Mesendoderm (in vitro differentiated cells): Measurements from ENCODE around the gene AMFR.

Experiments
- DNase-seq: peaks from one replicate; pipeline ENCODE4 v3.0.0; 2013
- H2AK5ac ChIP-seq: 2 replicates; pipeline ENCODE4 v1.6.1; 2013; ENCODE audit warnings: low read length, inconsistent platforms
- H2BK120ac ChIP-seq: 2 replicates; pipeline ENCODE4 v1.6.1; 2013; ENCODE audit warnings: low read depth, mild to moderate bottlenecking, low read length, moderate library complexity, mixed read lengths
- H2BK15ac ChIP-seq: replicated peaks from 2 replicates; pipeline ENCODE4 v1.6.1; 2013; ENCODE audit warnings: low read depth, mild to moderate bottlenecking, moderate library complexity
- H2BK5ac ChIP-seq: 2 replicates; pipeline ENCODE4 v1.6.1; 2013; ENCODE audit warnings: low read length, inconsistent platforms
- H3K18ac ChIP-seq: 2 replicates; pipeline ENCODE4 v1.6.1; 2013; ENCODE audit warnings: mild to moderate bottlenecking, low read length, mixed read lengths
- H3K23ac ChIP-seq: one replicate; pipeline ENCODE4 v1.6.1; 2013; ENCODE audit warnings: low read length
- H3K27ac ChIP-seq: 2 replicates; pipeline ENCODE4 v1.5.1; 2013; ENCODE audit warnings: low read depth, mild to moderate bottlenecking, inconsistent platforms, low read length, moderate library complexity
- H3K27me3 ChIP-seq: 2 replicates; pipeline ENCODE4 v1.6.1; 2013; ENCODE audit warnings: low read length, control low read depth, mild to moderate bottlenecking, inconsistent platforms; ENCODE audit not compliant: insufficient read depth, poor library complexity
- H3K36me3 ChIP-seq: 2 replicates; pipeline ENCODE4 v1.6.1; 2013; ENCODE audit warnings: low read length, inconsistent platforms; ENCODE audit not compliant: control insufficient read depth, insufficient read depth
- H3K4ac ChIP-seq: one replicate; pipeline ENCODE4 v1.6.1; 2013; ENCODE audit warnings: low read depth, mild to moderate bottlenecking, low read length, moderate library complexity
- H3K4me1 ChIP-seq: 2 replicates; pipeline ENCODE4 v1.6.1; 2013; ENCODE audit warnings: low read depth, low read length, inconsistent platforms; ENCODE audit not compliant: control insufficient read depth
- H3K4me2 ChIP-seq: 2 replicates; pipeline ENCODE4 v1.6.1; 2013; ENCODE audit warnings: low read length
- H3K4me3 ChIP-seq: 2 replicates; pipeline ENCODE4 v1.5.1; 2013; ENCODE audit warnings: mild to moderate bottlenecking, low read length
- H3K56ac ChIP-seq: one replicate; pipeline ENCODE4 v1.6.1; 2013; ENCODE audit warnings: low read length
- H3K79me1 ChIP-seq: 2 replicates; pipeline ENCODE4 v1.6.1; 2013; ENCODE audit warnings: low read length, inconsistent platforms
- H3K79me2 ChIP-seq: 2 replicates; pipeline ENCODE4 v1.6.1; 2013; ENCODE audit warnings: mild to moderate bottlenecking, low read length; ENCODE audit not compliant: control insufficient read depth, insufficient read depth
- H3K9ac ChIP-seq: 2 replicates; pipeline ENCODE4 v1.6.1; 2013; ENCODE audit warnings: low read length, inconsistent platforms
- H4K5ac ChIP-seq: one replicate; pipeline ENCODE4 v1.6.1; 2013; ENCODE audit warnings: low read length
- H4K8ac ChIP-seq: one replicate; pipeline ENCODE4 v1.6.1; 2013; ENCODE audit warnings: low read depth, mild to moderate bottlenecking, control low read depth, low read length, moderate library complexity
- WGBS: extraction: QIAGEN DNeasy Blood & Tissue Kit; methylation state at CpG from one replicate; pipeline ENCODE4 v1.1.7; 2013; ENCODE audit warnings: low lambda C conversion rate, missing lambda C conversion rate; ENCODE audit not compliant: insufficient coverage; ENCODE audit errors: extremely low coverage; 5-methylcytosine and 5-hydroxymethylcytosine counted together

Gene AMFR

GRCh38 chr16:56351481-56351880, 73.9 kb downstream of the AMFR start:
- Histone ChIP-seq H2AK5ac (no peak overlapping the region), H3K56ac (no peak overlapping the region), H3K18ac (no peak overlapping the region), H3K36me3 (no peaks in the 10 kb centered on the region), H3K9ac (no peak overlapping the region), H3K27me3 (no peaks in the 10 kb centered on the region), H4K5ac (no peak overlapping the region), H3K23ac (no peak overlapping the region), H3K79me2 (no peaks in the 10 kb centered on the region), H3K4me1 (peaks cover 4% of the 10 kb centered on the region), H3K4ac (no peak overlapping the region), H3K27ac (no peak overlapping the region), H2BK15ac (no peak overlapping the region), H2BK120ac (no peak overlapping the region), H2BK5ac (no peak overlapping the region), H3K79me1 (no peaks in the 10 kb centered on the region), H3K4me3 (no peak overlapping the region), H4K8ac (no peak overlapping the region), H3K4me2 (no peak overlapping the region)
- DNase-seq: no peak
- WGBS: no CpG with 5 or more reads among the region's 6 CpGs

DNA sequence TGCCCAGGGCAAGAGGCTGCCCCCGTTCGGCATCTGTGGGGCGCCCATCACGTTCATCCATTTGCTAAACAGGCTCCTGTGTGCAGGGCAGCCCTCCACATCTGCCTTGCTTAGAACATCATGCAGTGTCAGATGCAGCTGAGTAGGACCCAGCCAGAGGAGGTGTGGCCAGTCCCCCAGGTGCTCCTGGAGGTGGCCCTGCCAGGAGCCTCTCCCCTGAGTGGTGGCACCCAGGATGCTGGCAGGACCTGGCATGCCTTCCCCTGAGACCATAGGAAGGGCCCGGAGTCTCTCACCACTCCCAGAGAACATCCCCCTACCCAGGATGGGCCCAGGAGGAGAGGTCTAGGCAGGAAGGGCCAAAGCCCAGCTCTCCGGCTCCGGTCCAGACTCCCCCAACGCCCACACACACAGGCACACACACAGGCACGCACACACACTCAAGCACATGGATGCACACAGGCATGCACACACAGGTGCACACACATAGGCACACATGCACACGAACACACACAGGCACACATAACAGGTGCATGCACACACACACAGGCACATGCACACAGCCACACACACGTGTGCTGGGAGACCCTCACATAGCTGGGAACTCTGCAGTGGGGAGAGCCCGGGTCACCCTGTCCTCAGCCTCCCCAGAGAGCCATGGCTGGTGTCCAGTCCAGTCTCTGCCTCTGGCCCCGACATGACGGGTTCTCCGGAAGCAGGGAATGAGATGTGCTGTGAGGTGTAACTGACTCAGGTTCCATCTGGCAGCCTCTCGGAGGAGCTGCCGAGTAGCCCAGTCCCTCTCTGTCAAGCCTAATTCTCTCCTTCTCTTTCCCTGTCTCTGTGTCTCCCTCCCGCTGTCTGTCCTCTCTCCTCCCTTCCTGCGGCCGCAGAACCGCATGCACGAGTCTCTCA, 74.6 kb downstream of the AMFR start:
- no peak overlapping the region for H4K8ac ChIP-seq
- H3K36me3 ChIP-seq: no peaks in the 10 kb centered on the region
- H3K79me1 ChIP-seq: no peaks in the 10 kb centered on the region
- H3K4ac ChIP-seq: no peak overlapping the region
- no peaks in the 10 kb centered on the region for H3K27me3 ChIP-seq
- H3K79me2 ChIP-seq: no peaks in the 10 kb centered on the region
- no peak for DNase-seq
- H3K4me3 ChIP-seq: no peak overlapping the region
- H3K9ac ChIP-seq: no peak overlapping the region
- no peak overlapping the region for H4K5ac ChIP-seq
- H2AK5ac ChIP-seq: no peak overlapping the region
- H3K27ac ChIP-seq: no peak overlapping the region
- no peak overlapping the region for H2BK15ac ChIP-seq
- no CpG with 5 or more reads among the region's 22 CpGs for WGBS
- H3K4me1 ChIP-seq: no peaks in the 10 kb centered on the region
- H2BK120ac ChIP-seq: no peak overlapping the region
- H3K18ac ChIP-seq: no peak overlapping the region
- H2BK5ac ChIP-seq: no peak overlapping the region
- H3K56ac ChIP-seq: no peak overlapping the region
- H3K23ac ChIP-seq: no peak overlapping the region
- no peak overlapping the region for H3K4me2 ChIP-seq

DNA sequence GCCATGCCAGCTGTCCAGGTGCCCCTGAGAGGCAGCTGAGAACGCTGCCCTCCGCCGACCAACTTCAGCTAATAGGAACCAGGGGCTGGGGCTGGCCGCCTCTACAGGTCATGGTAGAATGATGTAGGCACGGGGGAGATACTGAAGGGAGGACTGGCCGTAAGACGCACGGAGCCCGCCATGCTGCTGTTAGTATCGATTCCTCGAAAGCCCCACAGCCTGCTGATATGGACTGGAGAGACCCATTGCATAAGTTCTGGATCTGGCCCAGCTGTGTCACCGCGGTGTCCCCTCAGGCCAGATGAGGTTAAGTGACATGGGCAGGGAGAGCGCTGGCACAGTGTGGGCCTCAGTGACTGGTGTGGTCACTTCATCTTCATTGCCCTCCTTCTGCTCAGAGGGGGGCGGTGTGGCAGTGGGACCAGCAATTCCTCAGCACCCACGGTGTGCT, 75.6 kb downstream of the AMFR start:
- Histone ChIP-seq H3K56ac (no peak overlapping the region), H2BK120ac (no peak overlapping the region), H4K8ac (no peak overlapping the region), H3K4me2 (no peak overlapping the region), H3K27me3 (no peaks in the 10 kb centered on the region), H3K4me3 (no peak overlapping the region), H3K27ac (no peak overlapping the region), H2BK15ac (no peak overlapping the region), H3K4me1 (no peaks in the 10 kb centered on the region), H3K9ac (no peak overlapping the region), H3K79me2 (no peaks in the 10 kb centered on the region), H3K79me1 (no peaks in the 10 kb centered on the region), H4K5ac (no peak overlapping the region), H3K18ac (no peak overlapping the region), H3K23ac (no peak overlapping the region), H2BK5ac (no peak overlapping the region), H3K36me3 (no peaks in the 10 kb centered on the region), H2AK5ac (no peak overlapping the region), H3K4ac (no peak overlapping the region)
- WGBS: no CpG with 5 or more reads among the region's 16 CpGs
- DNase-seq: no peak

- Histone ChIP-seq H2BK15ac (no peak overlapping the region), H3K23ac (no peak overlapping the region), H2AK5ac (no peak overlapping the region), H3K27me3 (no peaks in the 10 kb centered on the region), H3K4me3 (no peak overlapping the region), H4K5ac (no peak overlapping the region), H3K56ac (no peak overlapping the region), H3K4me1 (no peaks in the 10 kb centered on the region), H3K79me2 (no peaks in the 10 kb centered on the region), H2BK5ac (no peak overlapping the region), H3K79me1 (no peaks in the 10 kb centered on the region), H3K9ac (no peak overlapping the region), H2BK120ac (no peak overlapping the region), H3K4me2 (no peak overlapping the region), H3K36me3 (no peaks in the 10 kb centered on the region), H3K27ac (no peak overlapping the region), H3K4ac (no peak overlapping the region), H4K8ac (no peak overlapping the region), H3K18ac (no peak overlapping the region)
- no peak for DNase-seq
- WGBS: no CpG with 5 or more reads among the region's 2 CpGs
Observed at GRCh38 chr16:56349086-56349415, 76.3 kb downstream of the AMFR start.

- Histone ChIP-seq H2BK120ac (no peak overlapping the region), H3K4ac (no peak overlapping the region), H3K4me3 (no peak overlapping the region), H3K79me1 (no peaks in the 10 kb centered on the region), H4K8ac (no peak overlapping the region), H4K5ac (no peak overlapping the region), H3K18ac (no peak overlapping the region), H3K27me3 (no peaks in the 10 kb centered on the region), H3K27ac (no peak overlapping the region), H3K79me2 (no peaks in the 10 kb centered on the region), H3K4me2 (no peak overlapping the region), H3K36me3 (no peaks in the 10 kb centered on the region), H2AK5ac (no peak overlapping the region), H3K23ac (no peak overlapping the region), H3K4me1 (no peaks in the 10 kb centered on the region), H2BK5ac (no peak overlapping the region), H3K56ac (no peak overlapping the region), H2BK15ac (no peak overlapping the region), H3K9ac (no peak overlapping the region)
- DNase-seq: no peak
- WGBS: no CpG with 5 or more reads among the region's 25 CpGs
Observed at GRCh38 chr16:56348168-56349085, 76.9 kb downstream of the AMFR start.
